Stimulated activated CD4-positive, alpha-beta T cell treated with anti-CD3 and anti-CD28 coated beads, Interleukin-2, amount 100 ng/mL, for 24 hours (primary cell): ENCODE results near the gene MLYCD.
"Not testable (repeated sequence)": the region's sequence is repeated elsewhere in the genome, so short reads cannot be mapped to it uniquely, and the experiment has no call there.

Experiments used
- DNase-seq, 2 donors: peaks; one replicate each; pipeline ENCODE4 v3.0.0-alpha.2; 2020

The MLYCD gene

GRCh38 chr16:83942074-83942473 lies 43.2 kb downstream of the MLYCD start:
- no peak for DNase-seq

GRCh38 chr16:83942815-83943515 lies 44.0 kb downstream of the MLYCD start:
- DNase-seq, result no peak

GRCh38 chr16:83943516-83944050 lies 44.7 kb downstream of the MLYCD start:
- no peak for DNase-seq

GRCh38 chr16:83945587-83945986 lies 46.7 kb downstream of the MLYCD start:
- no peak for DNase-seq

- no peak for DNase-seq
Measured at GRCh38 chr16:83946154-83946780, 47.4 kb downstream of the MLYCD start.

GRCh38 chr16:83946781-83947566 lies 48.1 kb downstream of the MLYCD start:
- no peak for DNase-seq

- no peak for DNase-seq
Measured at GRCh38 chr16:83947642-83948234, 48.8 kb downstream of the MLYCD start.

- DNase-seq, result no peak
Measured at GRCh38 chr16:83948914-83949723, 50.2 kb downstream of the MLYCD start.

- DNase-seq, result no peak
Measured at GRCh38 chr16:83949724-83950001, 50.7 kb downstream of the MLYCD start.

- not testable (repeated sequence) for DNase-seq
Measured at GRCh38 chr16:83950862-83951399, 52.0 kb downstream of the MLYCD start.

GRCh38 chr16:83951544-83951943 lies 52.6 kb downstream of the MLYCD start:
- no peak for DNase-seq

- no peak for DNase-seq
Measured at GRCh38 chr16:83952587-83952939, 53.6 kb downstream of the MLYCD start.

GRCh38 chr16:83952940-83953795 lies 54.3 kb downstream of the MLYCD start, which contains the start of gene OSGIN1:
OSGIN1 (plus strand) TSS chr16:83953240; CDS start chr16:83957672, 4,432 bp downstream.
- peak; percentile 83 to 90 for DNase-seq

GRCh38 chr16:83953796-83954576 lies 55.1 kb downstream of the MLYCD start:
- DNase-seq, result no peak

- no peak for DNase-seq
Measured at GRCh38 chr16:83954577-83955016, 55.7 kb downstream of the MLYCD start.

GRCh38 chr16:83955218-83956130 lies 56.6 kb downstream of the MLYCD start:
- no peak for DNase-seq

- DNase-seq, result peak; percentile 77 to 85
Measured at GRCh38 chr16:83956336-83957289, 57.7 kb downstream of the MLYCD start.

- DNase-seq, result no peak
Measured at GRCh38 chr16:83957296-83957855, 58.5 kb downstream of the MLYCD start.
